ENCODE results near the gene TNFRSF11A. TPM values are rescaled to one million over a fixed set of nuclear protein-coding genes. Genes with fewer than 3 reads are reported as not detected.

The TNFRSF11A gene
- total and polyA plus RNA-seq, 7 experiments from 2014 or later = 0.16 to 22.2 (median 0.68) TPM; not detected in 2

GRCh38 chr18:62412231-62412979, 87.3 kb downstream of the TNFRSF11A start:
- intact Hi-C loops (cut with micrococcal nuclease) = no loop called here
- Mint-ChIP-seq H3K36me3 (peaks cover 0 to 22% (median 0%) of the 10 kb centered on the region in 5 donors), H3K9me3 (peaks cover 0 to 20% (median 0%) of the 10 kb centered on the region in 11 donors), H3K27me3 (peaks cover 0 to 8% (median 4%) of the 10 kb centered on the region in 5 donors), H3K4me3 (no peak overlapping the region), H3K4me1 (peaks cover 0 to 18% (median 2%) of the 10 kb centered on the region in 7 donors), H3K27ac (no peak overlapping the region)
- Histone ChIP-seq H3K4me3 (ENCODE audit: low read length) (no peak overlapping the region), H3K27me3 (ENCODE audit: control insufficient read depth in 2 of 2, insufficient read depth in 2 of 2, low read length in 2 of 2) (no peaks in the 10 kb centered on the region), H3K36me3 (ENCODE audit: control insufficient read depth in 2 of 3, insufficient read depth in 3 of 3, low read length in 3 of 3) (no peaks in the 10 kb centered on the region), H3K4me1 (ENCODE audit: control insufficient read depth in 2 of 2, insufficient read depth in 2 of 2, low read length in 2 of 2) (no peaks in the 10 kb centered on the region), H3K27ac (ENCODE audit: low read depth, low read length) (no peak overlapping the region), H3K9me3 (ENCODE audit: control insufficient read depth in 2 of 3, low read length in 3 of 3) (no peaks in the 10 kb centered on the region)
- ATAC-seq (no peak), DNase-seq (no peak)
- ChIA-PET CTCF (interaction anchor here (1.0 kb wide), 1 partner anchor 8 kb away, joined by 4 read pairs; no protein-coding TSS in a partner anchor), POLR2A (interaction anchor here (0.6 kb wide), 1 partner anchor 277 kb away, joined by 4 read pairs; no protein-coding TSS in a partner anchor)

- H3K36me3 ChIP-seq (ENCODE audit: control insufficient read depth in 2 of 3, insufficient read depth in 3 of 3, low read length in 3 of 3) = no peaks in the 10 kb centered on the region
- H3K27me3 ChIP-seq (ENCODE audit: control insufficient read depth in 2 of 2, insufficient read depth in 2 of 2, low read length in 2 of 2) = no peaks in the 10 kb centered on the region
- intact Hi-C loops (cut with micrococcal nuclease) = no loop called here
- Mint-ChIP-seq H3K4me1 (peaks cover 0 to 18% (median 9%) of the 10 kb centered on the region in 7 donors), H3K27me3 (peaks cover 0 to 8% (median 4%) of the 10 kb centered on the region in 5 donors), H3K36me3 (peaks cover 0 to 22% (median 0%) of the 10 kb centered on the region in 5 donors), H3K9me3 (peaks cover 0 to 20% (median 0%) of the 10 kb centered on the region in 11 donors), H3K4me3 (no peak overlapping the region), H3K27ac (no peak overlapping the region)
- DNase-seq (no peak), ATAC-seq (no peak)
- ChIA-PET POLR2A (no interaction called here), CTCF (interaction anchor here (1.0 to 1.4 kb wide), 2 partner anchors 9 kb away, joined by 3 to 4 read pairs; no protein-coding TSS in a partner anchor)
- no peak overlapping the region for H3K4me3 ChIP-seq (ENCODE audit: low read length)
- peaks cover 0 to 4% of the 10 kb centered on the region in 2 donors for H3K4me1 ChIP-seq (ENCODE audit: control insufficient read depth in 2 of 2, insufficient read depth in 2 of 2, low read length in 2 of 2)
- no peak overlapping the region for H3K27ac ChIP-seq (ENCODE audit: low read depth, low read length)
- H3K9me3 ChIP-seq (ENCODE audit: control insufficient read depth in 2 of 3, low read length in 3 of 3) = no peaks in the 10 kb centered on the region
Observed at GRCh38 chr18:62413206-62413605, 88.1 kb downstream of the TNFRSF11A start.

GRCh38 chr18:62418258-62418657, 93.1 kb downstream of the TNFRSF11A start:
- POLR2A ChIA-PET = interaction anchor here (0.9 to 1.6 kb wide), 3 partner anchors 7 to 108 kb away, joined by 3 to 5 read pairs (median 3); partner anchors contain the start of gene ZCCHC2

GRCh38 chr18:62420151-62420512, 95.0 kb downstream of the TNFRSF11A start:
- Mint-ChIP-seq H3K36me3 (peaks cover 0 to 25% (median 0%) of the 10 kb centered on the region in 5 donors), H3K27ac (peak overlapping the region; percentile 90 to 98 (median 95)), H3K27me3 (no peaks in the 10 kb centered on the region), H3K4me3 (peak overlapping the region; percentile 70 to 91 (median 82)), H3K4me1 (peaks cover 19 to 59% (median 41%) of the 10 kb centered on the region in 7 donors), H3K9me3 (peaks cover 0 to 13% (median 0%) of the 10 kb centered on the region in 11 donors)
- peaks cover 13 to 21% of the 10 kb centered on the region in 2 donors for H3K4me1 ChIP-seq (ENCODE audit: control insufficient read depth in 2 of 2, insufficient read depth in 2 of 2, low read length in 2 of 2)
- ATAC-seq = no peak
- DNase-seq = no peak
- POLR2A ChIA-PET = interaction anchor here (0.8 to 2.5 kb wide), 7 partner anchors 86 to 1002 kb away, joined by 3 to 18 read pairs (median 4); partner anchors contain the start of genes PIGN and VPS4B
- peak overlapping the region; percentile 74 for H3K27ac ChIP-seq (ENCODE audit: low read depth, low read length)
- intact Hi-C loops (cut with micrococcal nuclease) = loop anchor here (1.0 to 2.0 kb wide), 10 partner anchors 23 to 1551 kb away; partner anchors contain the start of genes PHLPP1 (in 2 of the 2), VPS4B (in 2 of the 2), PIGN (in 1 of the 2) and RELCH (in 1 of the 2)
- H3K27me3 ChIP-seq (ENCODE audit: control insufficient read depth in 2 of 2, insufficient read depth in 2 of 2, low read length in 2 of 2) = no peaks in the 10 kb centered on the region
- no peaks in the 10 kb centered on the region for H3K9me3 ChIP-seq (ENCODE audit: control insufficient read depth in 2 of 3, low read length in 3 of 3)
- CTCF ChIA-PET = interaction anchor here (0.5 to 2.7 kb wide), 4 partner anchors 102 to 164 kb away, joined by 3 to 16 read pairs (median 8); partner anchors contain the start of gene ZCCHC2
- peak overlapping the region; percentile 40 for H3K4me3 ChIP-seq (ENCODE audit: low read length)
- no peaks in the 10 kb centered on the region for H3K36me3 ChIP-seq (ENCODE audit: control insufficient read depth in 2 of 3, insufficient read depth in 3 of 3, low read length in 3 of 3)

More at GRCh38 chr18:62418258-62418657, 93.1 kb downstream of the TNFRSF11A start:
- peaks cover 19 to 63% (median 41%) of the 10 kb centered on the region in 7 donors for H3K4me1 Mint-ChIP-seq
- peak overlapping the region in 8 of 10 donors; percentile 44 to 62 (median 58) for H3K4me3 Mint-ChIP-seq
- peaks cover 0 to 4% (median 0%) of the 10 kb centered on the region in 5 donors for H3K27me3 Mint-ChIP-seq
- peaks cover 0 to 26% (median 0%) of the 10 kb centered on the region in 5 donors for H3K36me3 Mint-ChIP-seq
- Histone ChIP-seq H3K4me3 (ENCODE audit: low read length) (no peak overlapping the region), H3K36me3 (ENCODE audit: control insufficient read depth in 2 of 3, insufficient read depth in 3 of 3, low read length in 3 of 3) (no peaks in the 10 kb centered on the region), H3K27ac (ENCODE audit: low read depth, low read length) (no peak overlapping the region), H3K9me3 (ENCODE audit: control insufficient read depth in 2 of 3, low read length in 3 of 3) (no peaks in the 10 kb centered on the region), H3K27me3 (ENCODE audit: control insufficient read depth in 2 of 2, insufficient read depth in 2 of 2, low read length in 2 of 2) (no peaks in the 10 kb centered on the region), H3K4me1 (ENCODE audit: control insufficient read depth in 2 of 2, insufficient read depth in 2 of 2, low read length in 2 of 2) (peaks cover 13 to 21% of the 10 kb centered on the region in 2 donors)
- CTCF ChIA-PET = interaction anchor here (0.7 to 1.1 kb wide), 3 partner anchors 13 to 118 kb away, joined by 3 to 4 read pairs (median 3); no protein-coding TSS in a partner anchor
- intact Hi-C loops (cut with micrococcal nuclease) = no loop called here
- peak overlapping the region; percentile 23 to 77 (median 70) for H3K27ac Mint-ChIP-seq
- DNase-seq (peak in 7 of 9 donors; percentile 22 to 44 (median 34)), ATAC-seq (no peak)
- H3K9me3 Mint-ChIP-seq = peaks cover 0 to 13% (median 0%) of the 10 kb centered on the region in 11 donors

GRCh38 chr18:62420513-62421209, 95.6 kb downstream of the TNFRSF11A start:
- H3K36me3 ChIP-seq (ENCODE audit: control insufficient read depth in 2 of 3, insufficient read depth in 3 of 3, low read length in 3 of 3) = no peaks in the 10 kb centered on the region
- Mint-ChIP-seq H3K27me3 (peaks cover 0 to 4% (median 0%) of the 10 kb centered on the region in 5 donors), H3K36me3 (peaks cover 0 to 20% (median 0%) of the 10 kb centered on the region in 5 donors), H3K9me3 (peaks cover 0 to 13% (median 0%) of the 10 kb centered on the region in 11 donors), H3K27ac (peak overlapping the region; percentile 90 to 98 (median 95)), H3K4me1 (peaks cover 22 to 64% (median 42%) of the 10 kb centered on the region in 7 donors), H3K4me3 (peak overlapping the region; percentile 70 to 91 (median 82))
- ATAC-seq (peak; percentile 96), DNase-seq (peak in 8 of 9 donors; percentile 49 to 84 (median 62))
- H3K27ac ChIP-seq (ENCODE audit: low read depth, low read length) = peak overlapping the region; percentile 74
- CTCF ChIA-PET = interaction anchor here (0.5 to 2.7 kb wide), 4 partner anchors 102 to 164 kb away, joined by 3 to 16 read pairs (median 8); partner anchors contain the start of gene ZCCHC2
- peak overlapping the region; percentile 40 for H3K4me3 ChIP-seq (ENCODE audit: low read length)
- intact Hi-C loops (cut with micrococcal nuclease) = loop anchor here (1.0 to 2.0 kb wide), 11 partner anchors 24 to 1550 kb away; partner anchors contain the start of genes PHLPP1 (in 2 of the 2), PIGN (in 2 of the 2), RELCH (in 2 of the 2) and VPS4B (in 2 of the 2)
- H3K9me3 ChIP-seq (ENCODE audit: control insufficient read depth in 2 of 3, low read length in 3 of 3) = no peaks in the 10 kb centered on the region
- POLR2A ChIA-PET = interaction anchor here (0.8 to 2.5 kb wide), 11 partner anchors 10 to 1002 kb away, joined by 3 to 18 read pairs (median 4); partner anchors contain the start of genes PIGN and VPS4B
- H3K27me3 ChIP-seq (ENCODE audit: control insufficient read depth in 2 of 2, insufficient read depth in 2 of 2, low read length in 2 of 2) = no peaks in the 10 kb centered on the region
- H3K4me1 ChIP-seq (ENCODE audit: control insufficient read depth in 2 of 2, insufficient read depth in 2 of 2, low read length in 2 of 2) = peaks cover 13 to 21% of the 10 kb centered on the region in 2 donors
